Type B pancreatic cell (in vitro differentiated cells): Measurements from ENCODE around the gene HEATR5A. TPM values are rescaled to one million over a fixed set of nuclear protein-coding genes. Genes with fewer than 3 reads are reported as not detected.
"Not testable (repeated sequence)": the region's sequence is repeated elsewhere in the genome, so short reads cannot be mapped to it uniquely, and the experiment has no call there.

Source experiments
- DNase-seq: peaks from one replicate; pipeline ENCODE4 v3.0.0; 2021; ENCODE audit warnings: mixed read lengths; ENCODE audit not compliant: unreplicated experiment; ENCODE audit errors: extremely low spot score
- H3K27ac Mint-ChIP-seq: 2 replicates; pipeline ENCODE4 v1.8.0; 2021; ENCODE audit warnings: mild to moderate bottlenecking, mixed read lengths
- H3K27me3 Mint-ChIP-seq: 2 replicates; pipeline ENCODE4 v1.8.0; 2021; ENCODE audit warnings: mixed read lengths
- H3K36me3 Mint-ChIP-seq: 2 replicates; pipeline ENCODE4 v1.8.0; 2021; ENCODE audit warnings: mixed read lengths
- H3K4me1 Mint-ChIP-seq: one replicate; pipeline ENCODE4 v1.8.0; 2021; ENCODE audit warnings: mixed read lengths; ENCODE audit not compliant: unreplicated experiment
- H3K4me3 Mint-ChIP-seq: 2 replicates; pipeline ENCODE4 v1.8.0; 2021; ENCODE audit warnings: mild to moderate bottlenecking, mixed read lengths
- H3K9me3 Mint-ChIP-seq: 2 replicates; pipeline ENCODE4 v1.8.0; 2021; ENCODE audit warnings: mixed read lengths
- total RNA-seq: library from RNA; stranded (reverse); gene quantifications from 2 replicates; pipeline ENCODE4 v1.2.1, GENCODE V29; 2021; ENCODE audit warnings: low replicate concordance
- TF ChIP-seq, protein P1 (sequence below): fragments of 200-600 bp; sonication (generic); conservative IDR thresholded peaks from 2 replicates; pipeline ENCODE4 v1.5.0; 2021; ENCODE audit warnings: antibody characterized with exemption, mild to moderate bottlenecking

Gene HEATR5A
- total RNA-seq, 1 donor from 2014 or later = 26.3 TPM

DNA sequence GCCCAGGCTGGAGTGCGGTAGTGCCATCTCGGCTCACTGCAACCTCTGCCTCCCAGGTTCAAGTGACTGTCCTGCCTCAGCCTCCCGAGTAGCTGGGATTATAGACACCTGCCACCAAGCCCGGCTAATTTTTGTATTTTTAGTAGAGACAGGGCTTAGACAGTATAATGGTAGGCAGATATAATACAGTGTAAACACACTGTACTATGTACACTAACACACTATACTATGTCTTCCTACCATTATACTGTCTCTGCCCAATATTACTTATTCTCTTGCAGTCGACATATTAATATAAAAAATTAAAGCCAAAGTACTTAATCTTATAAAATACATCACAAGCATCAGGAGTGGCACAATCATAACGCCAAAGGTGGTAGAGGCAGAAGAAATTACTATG, 21.9 kb upstream of the HEATR5A start:
- no peaks in the 10 kb centered on the region for H3K4me1 Mint-ChIP-seq
- H3K36me3 Mint-ChIP-seq = peaks cover 19% of the 10 kb centered on the region
- H3K4me3 Mint-ChIP-seq = no peak overlapping the region
- no peaks in the 10 kb centered on the region for H3K27me3 Mint-ChIP-seq
- no peak overlapping the region for H3K27ac Mint-ChIP-seq
- DNase-seq = no peak
- H3K9me3 Mint-ChIP-seq = peaks cover 10% of the 10 kb centered on the region
- TF ChIP-seq, protein P1, sequence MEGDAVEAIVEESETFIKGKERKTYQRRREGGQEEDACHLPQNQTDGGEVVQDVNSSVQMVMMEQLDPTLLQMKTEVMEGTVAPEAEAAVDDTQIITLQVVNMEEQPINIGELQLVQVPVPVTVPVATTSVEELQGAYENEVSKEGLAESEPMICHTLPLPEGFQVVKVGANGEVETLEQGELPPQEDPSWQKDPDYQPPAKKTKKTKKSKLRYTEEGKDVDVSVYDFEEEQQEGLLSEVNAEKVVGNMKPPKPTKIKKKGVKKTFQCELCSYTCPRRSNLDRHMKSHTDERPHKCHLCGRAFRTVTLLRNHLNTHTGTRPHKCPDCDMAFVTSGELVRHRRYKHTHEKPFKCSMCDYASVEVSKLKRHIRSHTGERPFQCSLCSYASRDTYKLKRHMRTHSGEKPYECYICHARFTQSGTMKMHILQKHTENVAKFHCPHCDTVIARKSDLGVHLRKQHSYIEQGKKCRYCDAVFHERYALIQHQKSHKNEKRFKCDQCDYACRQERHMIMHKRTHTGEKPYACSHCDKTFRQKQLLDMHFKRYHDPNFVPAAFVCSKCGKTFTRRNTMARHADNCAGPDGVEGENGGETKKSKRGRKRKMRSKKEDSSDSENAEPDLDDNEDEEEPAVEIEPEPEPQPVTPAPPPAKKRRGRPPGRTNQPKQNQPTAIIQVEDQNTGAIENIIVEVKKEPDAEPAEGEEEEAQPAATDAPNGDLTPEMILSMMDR = no peak

DNA sequence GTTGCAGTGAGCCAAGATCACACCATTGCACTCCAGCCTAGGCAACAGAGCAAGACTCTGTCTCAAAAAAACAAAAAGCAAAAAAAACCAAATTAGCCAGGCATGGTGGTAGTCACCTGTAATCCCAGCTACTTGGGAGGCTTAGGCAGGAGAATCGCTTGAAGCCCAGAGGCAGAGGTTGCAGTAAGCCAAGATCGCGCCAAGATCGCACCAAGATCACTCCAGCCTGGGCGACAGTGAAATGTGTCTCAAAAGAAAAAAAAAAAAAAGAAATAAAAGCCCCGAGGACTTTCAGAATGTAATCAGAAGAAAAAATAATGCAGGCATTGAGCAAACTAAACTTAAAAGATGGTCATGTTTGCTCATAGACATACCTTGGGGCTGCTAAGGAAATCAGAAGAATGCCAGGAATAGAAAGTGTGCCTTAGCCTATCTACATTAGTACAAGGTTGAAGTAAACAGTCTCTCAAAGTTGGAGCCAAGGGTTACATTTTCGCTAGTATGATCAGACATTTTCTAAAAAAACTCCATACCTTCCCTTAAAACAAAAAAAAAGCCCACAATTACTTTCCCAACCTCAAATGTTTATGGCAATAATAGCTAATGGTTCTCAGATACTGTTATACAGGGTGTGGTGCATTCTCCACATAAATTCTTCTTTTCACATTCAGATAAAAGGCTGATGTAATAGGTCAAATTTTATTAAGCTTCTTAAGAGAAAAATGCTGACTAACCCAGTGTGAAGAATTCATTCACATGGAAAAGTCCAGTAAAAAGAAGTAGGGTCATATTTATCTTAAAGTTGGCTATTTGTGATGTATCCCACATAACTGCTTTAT, 21.1 kb upstream of the HEATR5A start:
- TF ChIP-seq, protein P1 = no peak

GRCh38 chr14:31440280-31440679, 19.9 kb upstream of the HEATR5A start:
- Mint-ChIP-seq H3K27me3 (no peaks in the 10 kb centered on the region), H3K9me3 (peaks cover 10% of the 10 kb centered on the region), H3K4me1 (no peaks in the 10 kb centered on the region), H3K27ac (no peak overlapping the region), H3K36me3 (peaks cover 19% of the 10 kb centered on the region), H3K4me3 (no peak overlapping the region)
- DNase-seq = no peak
- TF ChIP-seq, protein P1 = no peak

More for the DNA sequence above, 21.1 kb upstream of the HEATR5A start:
- Mint-ChIP-seq H3K27ac (peak overlapping the region; percentile 43), H3K9me3 (peaks cover 10% of the 10 kb centered on the region), H3K27me3 (no peaks in the 10 kb centered on the region), H3K4me1 (no peaks in the 10 kb centered on the region), H3K4me3 (no peak overlapping the region), H3K36me3 (peaks cover 19% of the 10 kb centered on the region)
- no peak for DNase-seq

DNA sequence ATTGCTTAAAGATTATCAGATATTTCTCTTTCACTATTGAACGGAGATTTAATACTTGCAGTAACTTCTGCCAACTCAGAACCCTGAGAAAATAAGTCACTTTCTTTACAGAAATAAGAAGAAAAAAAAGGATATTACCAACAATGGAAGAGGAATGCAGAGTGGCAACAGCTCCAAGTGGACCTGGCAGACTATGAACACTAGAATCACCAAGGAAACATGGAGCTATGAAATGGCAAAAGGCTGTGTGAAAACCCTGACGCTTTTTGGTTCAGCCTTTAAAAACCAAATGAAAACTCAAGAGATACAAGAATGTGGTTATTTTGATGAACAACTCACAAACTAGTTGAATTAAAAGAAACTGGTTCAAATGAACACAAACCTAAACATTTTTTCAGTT, 19.2 kb upstream of the HEATR5A start:
- H3K27ac Mint-ChIP-seq = no peak overlapping the region
- no peak for DNase-seq

GRCh38 chr14:31437045-31437691, 16.8 kb upstream of the HEATR5A start:
- not testable (repeated sequence) for H3K4me3 Mint-ChIP-seq, H3K27me3 Mint-ChIP-seq, DNase-seq, H3K4me1 Mint-ChIP-seq, H3K27ac Mint-ChIP-seq
- Mint-ChIP-seq H3K9me3 (peaks cover 13% of the 10 kb centered on the region), H3K36me3 (peaks cover 18% of the 10 kb centered on the region)

More for the DNA sequence above, 19.2 kb upstream of the HEATR5A start:
- Mint-ChIP-seq H3K4me3 (no peak overlapping the region), H3K27me3 (no peaks in the 10 kb centered on the region), H3K4me1 (no peaks in the 10 kb centered on the region), H3K9me3 (peaks cover 10% of the 10 kb centered on the region), H3K36me3 (peaks cover 19% of the 10 kb centered on the region)
- TF ChIP-seq, protein P1 = no peak

DNA sequence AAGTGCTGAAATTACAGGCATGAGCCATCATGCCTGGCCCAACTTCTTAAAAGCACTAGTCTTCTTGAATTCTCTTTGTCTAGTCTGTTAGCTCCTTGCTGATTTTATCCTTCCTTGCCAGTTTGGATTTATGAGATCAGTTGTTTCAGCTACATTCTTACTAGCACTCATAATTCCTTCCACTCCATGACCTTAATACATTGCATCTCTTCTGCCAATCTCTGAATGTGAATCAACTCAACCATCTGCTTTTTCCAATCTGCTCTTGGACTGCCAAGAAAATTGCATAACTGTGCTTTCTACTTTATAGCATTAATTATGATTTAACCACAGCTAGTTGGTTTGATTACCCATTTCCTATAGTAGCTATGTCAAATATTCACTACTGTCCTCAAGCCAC, 14.9 kb upstream of the HEATR5A start:
- Mint-ChIP-seq H3K36me3 (peaks cover 21% of the 10 kb centered on the region), H3K27me3 (no peaks in the 10 kb centered on the region), H3K4me3 (no peak overlapping the region), H3K9me3 (peaks cover 15% of the 10 kb centered on the region), H3K27ac (no peak overlapping the region), H3K4me1 (no peaks in the 10 kb centered on the region)
- TF ChIP-seq, protein P1 = no peak
- no peak for DNase-seq
